Activated naive CD8-positive, alpha-beta T cell (primary cell): ENCODE data around the gene CDH11.

ENCODE experiments used
- H3K27ac Mint-ChIP-seq: one replicate; pipeline ENCODE4 v1.8.0; 2021; ENCODE audit warnings: mixed read lengths
- H3K27me3 Mint-ChIP-seq: one replicate; pipeline ENCODE4 v1.8.0; 2021; ENCODE audit warnings: mixed read lengths
- H3K36me3 Mint-ChIP-seq: one replicate; pipeline ENCODE4 v1.8.0; 2021; ENCODE audit warnings: mixed read lengths
- H3K4me1 Mint-ChIP-seq: one replicate; pipeline ENCODE4 v1.8.0; 2021; ENCODE audit warnings: low read depth, mixed read lengths
- H3K4me3 Mint-ChIP-seq: one replicate; pipeline ENCODE4 v1.8.0; 2021; ENCODE audit warnings: mild to moderate bottlenecking, mixed read lengths
- H3K9me3 Mint-ChIP-seq: one replicate; pipeline ENCODE4 v1.8.0; 2021; ENCODE audit warnings: low read depth, mixed read lengths

CDH11 gene

GRCh38 chr16:65101009-65101408 lies 20.9 kb downstream of the CDH11 start:
- Mint-ChIP-seq H3K4me3 (no peak overlapping the region), H3K9me3 (peaks cover 10% of the 10 kb centered on the region), H3K27me3 (no peaks in the 10 kb centered on the region), H3K36me3 (no peaks in the 10 kb centered on the region), H3K4me1 (no peaks in the 10 kb centered on the region), H3K27ac (no peak overlapping the region)

- no peak overlapping the region for H3K4me3 Mint-ChIP-seq
Observed at GRCh38 chr16:65099607-65100006, 22.3 kb downstream of the CDH11 start.

GRCh38 chr16:65098916-65099315 lies 22.9 kb downstream of the CDH11 start:
- no peak overlapping the region for H3K4me3 Mint-ChIP-seq
- H3K36me3 Mint-ChIP-seq: no peaks in the 10 kb centered on the region
- H3K27me3 Mint-ChIP-seq: no peaks in the 10 kb centered on the region
- H3K9me3 Mint-ChIP-seq: peaks cover 10% of the 10 kb centered on the region
- H3K27ac Mint-ChIP-seq: no peak overlapping the region
- H3K4me1 Mint-ChIP-seq: no peaks in the 10 kb centered on the region

More at GRCh38 chr16:65099607-65100006, 22.3 kb downstream of the CDH11 start:
- Mint-ChIP-seq H3K9me3 (peaks cover 10% of the 10 kb centered on the region), H3K27me3 (no peaks in the 10 kb centered on the region), H3K4me1 (no peaks in the 10 kb centered on the region), H3K36me3 (no peaks in the 10 kb centered on the region), H3K27ac (no peak overlapping the region)

- Mint-ChIP-seq H3K36me3 (no peaks in the 10 kb centered on the region), H3K4me3 (no peak overlapping the region), H3K27me3 (no peaks in the 10 kb centered on the region), H3K9me3 (peaks cover 10% of the 10 kb centered on the region), H3K4me1 (no peaks in the 10 kb centered on the region), H3K27ac (no peak overlapping the region)
Observed at GRCh38 chr16:65097296-65097695, 24.6 kb downstream of the CDH11 start.

- Mint-ChIP-seq H3K36me3 (no peaks in the 10 kb centered on the region), H3K27ac (no peak overlapping the region), H3K9me3 (peaks cover 10% of the 10 kb centered on the region), H3K4me1 (no peaks in the 10 kb centered on the region), H3K27me3 (no peaks in the 10 kb centered on the region), H3K4me3 (no peak overlapping the region)
Observed at GRCh38 chr16:65095906-65096305, 26.0 kb downstream of the CDH11 start.

- no peaks in the 10 kb centered on the region for H3K36me3 Mint-ChIP-seq
- no peaks in the 10 kb centered on the region for H3K27me3 Mint-ChIP-seq
- H3K4me1 Mint-ChIP-seq: no peaks in the 10 kb centered on the region
Observed at GRCh38 chr16:65095090-65095728, 26.7 kb downstream of the CDH11 start.

GRCh38 chr16:65094009-65094408 lies 27.9 kb downstream of the CDH11 start:
- no peaks in the 10 kb centered on the region for H3K9me3 Mint-ChIP-seq
- no peaks in the 10 kb centered on the region for H3K27me3 Mint-ChIP-seq
- no peaks in the 10 kb centered on the region for H3K4me1 Mint-ChIP-seq
- no peak overlapping the region for H3K27ac Mint-ChIP-seq
- no peak overlapping the region for H3K4me3 Mint-ChIP-seq
- H3K36me3 Mint-ChIP-seq: no peaks in the 10 kb centered on the region

More at GRCh38 chr16:65095090-65095728, 26.7 kb downstream of the CDH11 start:
- peaks cover 10% of the 10 kb centered on the region for H3K9me3 Mint-ChIP-seq
- H3K27ac Mint-ChIP-seq: no peak overlapping the region
- no peak overlapping the region for H3K4me3 Mint-ChIP-seq

GRCh38 chr16:65083164-65083857 lies 38.6 kb downstream of the CDH11 start:
- H3K27ac Mint-ChIP-seq: no peak overlapping the region
- H3K36me3 Mint-ChIP-seq: no peaks in the 10 kb centered on the region
- peaks cover 3% of the 10 kb centered on the region for H3K9me3 Mint-ChIP-seq
- no peaks in the 10 kb centered on the region for H3K4me1 Mint-ChIP-seq
- no peaks in the 10 kb centered on the region for H3K27me3 Mint-ChIP-seq
- no peak overlapping the region for H3K4me3 Mint-ChIP-seq

GRCh38 chr16:65079549-65079948 lies 42.3 kb downstream of the CDH11 start:
- H3K4me1 Mint-ChIP-seq: no peaks in the 10 kb centered on the region
- no peaks in the 10 kb centered on the region for H3K27me3 Mint-ChIP-seq
- no peaks in the 10 kb centered on the region for H3K36me3 Mint-ChIP-seq
- no peak overlapping the region for H3K27ac Mint-ChIP-seq
- peaks cover 3% of the 10 kb centered on the region for H3K9me3 Mint-ChIP-seq
- H3K4me3 Mint-ChIP-seq: no peak overlapping the region

GRCh38 chr16:65077181-65077580 lies 44.7 kb downstream of the CDH11 start:
- no peak overlapping the region for H3K27ac Mint-ChIP-seq
- H3K9me3 Mint-ChIP-seq: peaks cover 3% of the 10 kb centered on the region
- H3K4me1 Mint-ChIP-seq: no peaks in the 10 kb centered on the region
- H3K4me3 Mint-ChIP-seq: no peak overlapping the region
- H3K36me3 Mint-ChIP-seq: no peaks in the 10 kb centered on the region
- no peaks in the 10 kb centered on the region for H3K27me3 Mint-ChIP-seq

- H3K4me1 Mint-ChIP-seq: no peaks in the 10 kb centered on the region
- H3K27ac Mint-ChIP-seq: no peak overlapping the region
- H3K9me3 Mint-ChIP-seq: peaks cover 7% of the 10 kb centered on the region
- H3K4me3 Mint-ChIP-seq: no peak overlapping the region
- no peaks in the 10 kb centered on the region for H3K36me3 Mint-ChIP-seq
- H3K27me3 Mint-ChIP-seq: no peaks in the 10 kb centered on the region
Observed at GRCh38 chr16:65075877-65076276, 46.0 kb downstream of the CDH11 start.

- Mint-ChIP-seq H3K4me1 (no peaks in the 10 kb centered on the region), H3K9me3 (peaks cover 8% of the 10 kb centered on the region), H3K36me3 (no peaks in the 10 kb centered on the region), H3K27ac (no peak overlapping the region), H3K27me3 (peaks cover 2% of the 10 kb centered on the region), H3K4me3 (no peak overlapping the region)
Observed at GRCh38 chr16:65071433-65072311, 50.2 kb downstream of the CDH11 start.

GRCh38 chr16:65070831-65071432 lies 50.9 kb downstream of the CDH11 start:
- Mint-ChIP-seq H3K27ac (no peak overlapping the region), H3K9me3 (peaks cover 8% of the 10 kb centered on the region), H3K4me3 (no peak overlapping the region), H3K4me1 (no peaks in the 10 kb centered on the region), H3K27me3 (peaks cover 2% of the 10 kb centered on the region), H3K36me3 (no peaks in the 10 kb centered on the region)

- Mint-ChIP-seq H3K27me3 (peaks cover 2% of the 10 kb centered on the region), H3K4me3 (no peak overlapping the region), H3K9me3 (peaks cover 8% of the 10 kb centered on the region), H3K36me3 (no peaks in the 10 kb centered on the region), H3K4me1 (no peaks in the 10 kb centered on the region), H3K27ac (no peak overlapping the region)
Observed at GRCh38 chr16:65069766-65070165, 52.1 kb downstream of the CDH11 start.

- Mint-ChIP-seq H3K27me3 (peaks cover 2% of the 10 kb centered on the region), H3K4me3 (no peak overlapping the region), H3K27ac (no peak overlapping the region), H3K9me3 (peaks cover 8% of the 10 kb centered on the region), H3K4me1 (no peaks in the 10 kb centered on the region), H3K36me3 (no peaks in the 10 kb centered on the region)
Observed at GRCh38 chr16:65069065-65069464, 52.8 kb downstream of the CDH11 start.
